OCI-LY7 (cell line): ENCODE measurements around the gene TAOK1. TPM values are rescaled to one million over a fixed set of nuclear protein-coding genes. Genes with fewer than 3 reads are reported as not detected.

Experiments
- BruUV-seq: library from RNA; stranded (reverse); fragments of 400-500 nt; replicated peaks from 2 replicates; lab custom pipeline; 2021; lab: Mats Ljungman, UMichigan
- CTCF ChIA-PET: fragments of 300-600 bp; sonication (Branson Sonifier 250); formaldehyde crosslinking; loops from one replicate; lab custom pipeline; 2022; ENCODE audit warnings: antibody characterized with exemption; ENCODE audit not compliant: unreplicated experiment; lab: Charles Lee
- POLR2A ChIA-PET: fragments of 300-600 bp; sonication (Branson Sonifier 250); formaldehyde crosslinking; loops from one replicate; lab custom pipeline; 2022; ENCODE audit warnings: antibody characterized with exemption; lab: Charles Lee
- DNase-seq: peaks from one replicate; pipeline ENCODE4 v3.0.0-alpha.2; 2015; ENCODE audit warnings: low spot score
- H2AFZ ChIP-seq: fragments of 200-600 bp; sonication (generic), shearing (Covaris generic); 2 replicates; pipeline ENCODE4 v1.6.1; 2014; ENCODE audit warnings: mild to moderate bottlenecking, antibody characterized with exemption, low read length, moderate library complexity
- H3K27ac ChIP-seq: fragments of 200-600 bp; sonication (generic); 2 replicates; pipeline ENCODE4 v1.5.1; 2014; ENCODE audit warnings: mixed run types, low read depth, mild to moderate bottlenecking, moderate library complexity, low read length, inconsistent platforms; ENCODE audit not compliant: poor library complexity, severe bottlenecking
- H3K36me3 ChIP-seq: fragments of 200-600 bp; sonication (generic); 2 replicates; pipeline ENCODE4 v1.6.1; 2014; ENCODE audit warnings: mild to moderate bottlenecking, antibody characterized with exemption, low read length, moderate library complexity, mixed read lengths; ENCODE audit not compliant: insufficient read depth
- H3K4me1 ChIP-seq: fragments of 200-600 bp; sonication (generic); 2 replicates; pipeline ENCODE4 v1.5.1; 2014; ENCODE audit warnings: mild to moderate bottlenecking, low read length; ENCODE audit not compliant: insufficient read depth, poor library complexity, severe bottlenecking
- H3K4me2 ChIP-seq: fragments of 200-600 bp; sonication (generic); 2 replicates; pipeline ENCODE4 v1.6.1; 2014; ENCODE audit warnings: mild to moderate bottlenecking, low read length
- H3K4me3 ChIP-seq: fragments of 200-600 bp; sonication (generic); 2 replicates; pipeline ENCODE4 v1.5.1; 2014; ENCODE audit warnings: mild to moderate bottlenecking, low read depth, low read length; ENCODE audit not compliant: poor library complexity, severe bottlenecking
- H3K79me2 ChIP-seq: fragments of 200-600 bp; sonication (generic); 2 replicates; pipeline ENCODE4 v1.6.1; 2016; ENCODE audit warnings: low read depth, mild to moderate bottlenecking, low read length, moderate library complexity, mixed read lengths; ENCODE audit not compliant: insufficient read depth
- H3K9me2 ChIP-seq: fragments of 200-600 bp; sonication (generic); 2 replicates; pipeline ENCODE4 v1.6.1; 2016; ENCODE audit warnings: mild to moderate bottlenecking, low read length, mixed read lengths; ENCODE audit not compliant: insufficient read depth
- H3K9me3 ChIP-seq: fragments of 200-600 bp; sonication (generic); 2 replicates; pipeline ENCODE4 v1.6.1; 2014; ENCODE audit warnings: mild to moderate bottlenecking, mixed run types, low read length, mixed read lengths
- H4K20me1 ChIP-seq: fragments of 200-600 bp; sonication (generic); 2 replicates; pipeline ENCODE4 v1.6.1; 2014; ENCODE audit warnings: mild to moderate bottlenecking, antibody characterized with exemption, low read length, moderate library complexity, mixed read lengths; ENCODE audit not compliant: insufficient read depth
- EZH2phosphoT487 ChIP-seq: fragments of 200-600 bp; sonication (generic); IDR thresholded peaks from 2 replicates; pipeline ENCODE4 v1.6.1; 2018; ENCODE audit warnings: low read depth, borderline replicate concordance, mild to moderate bottlenecking, mixed run types, antibody characterized with exemption, low read length, moderate library complexity, mixed read lengths
- intact Hi-C: fragments of 100-400 bp; cut with micrococcal nuclease; formaldehyde crosslinking; loops from one replicate; pipeline ENCODE4 v1.10.0; 2022; ENCODE audit not compliant: unreplicated experiment
- total RNA-seq, 2 experiments: library from RNA; depleted of rRNA in 1 of 2; stranded (reverse); fragments of >200 nt in 1 of 2; shearing (Covaris generic) in 1 of 2; gene quantifications; 2 replicates each; pipeline ENCODE4 v1.2.3, GENCODE V29; 2014 to 2022
- TF ChIP-seq, protein P1 (sequence below): fragments of 200-600 bp; sonication (generic); conservative IDR thresholded peaks from 2 replicates; pipeline ENCODE4 v1.5.1; 2014; ENCODE audit warnings: mild to moderate bottlenecking, antibody characterized with exemption, low read length, moderate library complexity, mixed read lengths

TAOK1 gene
- total RNA-seq, 2 experiments from 2014 or later: 30.4 to 46.8 TPM

GRCh38 chr17:29585080-29585751, 195.1 kb downstream of the TAOK1 start:
- BruUV-seq: no TSS peak
- DNase-seq: peak; percentile 51
- peak overlapping the region; percentile 36 for H3K4me3 ChIP-seq
- H4K20me1 ChIP-seq: peaks cover 5% of the 10 kb centered on the region; the same call in 1 of the 2 replicates
- peak overlapping the region; percentile 50 for H3K27ac ChIP-seq
- no peaks in the 10 kb centered on the region for H3K9me2 ChIP-seq
- POLR2A ChIA-PET: interaction anchor here (0.6 to 1.1 kb wide), 3 partner anchors 9 to 444 kb away, joined by 3 to 4 read pairs (median 4); no protein-coding TSS in a partner anchor
- no peak for TF ChIP-seq EZH2phosphoT487
- TF ChIP-seq, protein P1, sequence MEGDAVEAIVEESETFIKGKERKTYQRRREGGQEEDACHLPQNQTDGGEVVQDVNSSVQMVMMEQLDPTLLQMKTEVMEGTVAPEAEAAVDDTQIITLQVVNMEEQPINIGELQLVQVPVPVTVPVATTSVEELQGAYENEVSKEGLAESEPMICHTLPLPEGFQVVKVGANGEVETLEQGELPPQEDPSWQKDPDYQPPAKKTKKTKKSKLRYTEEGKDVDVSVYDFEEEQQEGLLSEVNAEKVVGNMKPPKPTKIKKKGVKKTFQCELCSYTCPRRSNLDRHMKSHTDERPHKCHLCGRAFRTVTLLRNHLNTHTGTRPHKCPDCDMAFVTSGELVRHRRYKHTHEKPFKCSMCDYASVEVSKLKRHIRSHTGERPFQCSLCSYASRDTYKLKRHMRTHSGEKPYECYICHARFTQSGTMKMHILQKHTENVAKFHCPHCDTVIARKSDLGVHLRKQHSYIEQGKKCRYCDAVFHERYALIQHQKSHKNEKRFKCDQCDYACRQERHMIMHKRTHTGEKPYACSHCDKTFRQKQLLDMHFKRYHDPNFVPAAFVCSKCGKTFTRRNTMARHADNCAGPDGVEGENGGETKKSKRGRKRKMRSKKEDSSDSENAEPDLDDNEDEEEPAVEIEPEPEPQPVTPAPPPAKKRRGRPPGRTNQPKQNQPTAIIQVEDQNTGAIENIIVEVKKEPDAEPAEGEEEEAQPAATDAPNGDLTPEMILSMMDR: peak; percentile 78
- peaks cover 46% of the 10 kb centered on the region for H3K79me2 ChIP-seq
- peaks cover 25% of the 10 kb centered on the region for H3K36me3 ChIP-seq
- CTCF ChIA-PET: no interaction called here
- intact Hi-C loops: no loop called here
- H2AFZ ChIP-seq: no peak overlapping the region
- peak overlapping the region; percentile 58 for H3K4me2 ChIP-seq
- H3K4me1 ChIP-seq: peaks cover 57% of the 10 kb centered on the region
- no peaks in the 10 kb centered on the region for H3K9me3 ChIP-seq

- TF ChIP-seq EZH2phosphoT487: no peak
- TF ChIP-seq, protein P1: no peak
- CTCF ChIA-PET: no interaction called here
- intact Hi-C loops: no loop called here
- peaks cover 62% of the 10 kb centered on the region for H3K4me1 ChIP-seq
- POLR2A ChIA-PET: interaction anchor here (0.6 to 1.5 kb wide), 3 partner anchors 8 to 438 kb away, joined by 3 to 4 read pairs (median 4); partner anchors contain the start of gene TP53I13
- H3K4me2 ChIP-seq: peak overlapping the region; percentile 93
- peaks cover 5% of the 10 kb centered on the region; the same call in 1 of the 2 replicates for H4K20me1 ChIP-seq
- peaks cover 46% of the 10 kb centered on the region for H3K79me2 ChIP-seq
- BruUV-seq: no TSS peak
- no peak overlapping the region for H2AFZ ChIP-seq
- no peak for DNase-seq
- H3K27ac ChIP-seq: no peak overlapping the region
- peaks cover 16% of the 10 kb centered on the region for H3K36me3 ChIP-seq
- H3K9me3 ChIP-seq: no peaks in the 10 kb centered on the region
- no peaks in the 10 kb centered on the region for H3K9me2 ChIP-seq
- peak overlapping the region; percentile 77 for H3K4me3 ChIP-seq
Measured at GRCh38 chr17:29586676-29587469, 196.7 kb downstream of the TAOK1 start.
